SK-N-SH treated with all-trans-retinoic acid at 6 μM for 48 hours (cell line): ENCODE data around the gene ROCK1.

Experiments used
- ARNTL ChIP-seq: fragments of 450-650 bp; formaldehyde crosslinking; IDR thresholded peaks from 2 replicates; pipeline ENCODE4 v1.5.0; 2020; ENCODE audit warnings: low read depth, mild to moderate bottlenecking, moderate library complexity, borderline replicate concordance
- ISL1 ChIP-seq: fragments of 250-450 bp; sonication (Bioruptor Pico); IDR thresholded peaks from 2 replicates; pipeline ENCODE4 v2.1.2; 2022; ENCODE audit warnings: mild to moderate bottlenecking, moderate library complexity
- OSR1 ChIP-seq: fragments of 250-450 bp; sonication (Bioruptor Pico); IDR thresholded peaks from 2 replicates; pipeline ENCODE4 v1.8.0; 2022; ENCODE audit warnings: moderate library complexity, mild to moderate bottlenecking, inconsistent platforms
- RARB ChIP-seq: fragments of 250-450 bp; sonication (Bioruptor Pico); IDR thresholded peaks from 2 replicates; pipeline ENCODE4 v1.8.0; 2021; ENCODE audit warnings: mild to moderate bottlenecking, moderate library complexity
- ZC3H10 ChIP-seq: fragments of 250-450 bp; sonication (Bioruptor Pico); IDR thresholded peaks from 2 replicates; pipeline ENCODE4 v1.5.1; 2021; ENCODE audit warnings: mild to moderate bottlenecking, moderate library complexity
- ZFP3 ChIP-seq: fragments of 250-450 bp; sonication (Bioruptor Pico); IDR thresholded peaks from 2 replicates; pipeline ENCODE4 v1.5.0; 2020; ENCODE audit warnings: mild to moderate bottlenecking, moderate library complexity
- ZNF565 ChIP-seq: fragments of 450-650 bp; formaldehyde crosslinking; conservative IDR thresholded peaks from 2 replicates; pipeline ENCODE4 v1.5.0; 2020; ENCODE audit warnings: low read depth, mild to moderate bottlenecking, moderate library complexity
- ZNF70 ChIP-seq: fragments of 450-650 bp; formaldehyde crosslinking; IDR thresholded peaks from 2 replicates; pipeline ENCODE4 v1.5.0; 2020; ENCODE audit warnings: mild to moderate bottlenecking, moderate library complexity
- ZNF8 ChIP-seq: fragments of 450-650 bp; formaldehyde crosslinking; IDR thresholded peaks from 2 replicates; pipeline ENCODE4 v1.5.0; 2020; ENCODE audit warnings: mild to moderate bottlenecking, moderate library complexity

DNA sequence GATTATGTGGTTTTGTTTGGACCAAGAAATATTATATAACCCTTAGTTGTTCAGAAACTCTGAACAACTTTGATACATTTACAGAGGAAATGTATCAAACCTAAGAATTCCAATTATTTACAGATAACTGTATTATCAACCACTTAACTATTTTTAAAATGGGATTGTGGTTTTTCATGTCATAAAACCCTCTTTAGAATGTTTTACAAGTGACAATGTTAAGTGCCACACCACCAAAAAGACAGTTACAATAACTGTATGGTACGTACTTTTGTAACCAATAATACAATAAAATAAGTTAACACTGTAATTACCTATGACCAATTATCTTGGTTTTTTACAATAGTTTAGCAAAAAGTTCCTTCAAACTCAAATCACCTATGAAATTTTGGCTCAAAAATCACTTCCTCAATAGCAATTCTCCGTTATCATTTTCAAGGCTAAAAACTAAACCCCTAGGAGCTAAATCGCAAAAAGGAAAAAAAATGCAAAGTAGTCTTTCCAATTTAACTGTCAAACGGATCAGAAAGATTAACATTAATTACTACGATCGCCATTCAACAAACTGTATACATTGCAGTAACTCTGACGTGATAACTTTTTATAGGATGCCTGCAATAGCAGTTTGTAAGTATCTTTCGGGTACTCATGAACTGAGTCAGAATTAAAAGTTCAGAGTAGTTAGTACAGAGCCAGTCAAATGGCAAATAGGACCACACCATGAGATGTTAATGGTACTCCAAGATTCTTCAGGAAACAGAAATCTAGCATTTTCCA is 1.5 kb downstream of the ROCK1 start:
- TF ChIP-seq OSR1 (CRISPR knock-in tag) (no peak), ARNTL (no peak), ISL1 (CRISPR knock-in tag) (peak; percentile 87), ZC3H10 (CRISPR knock-in tag) (no peak), RARB (CRISPR knock-in tag) (no peak), ZNF565 (CRISPR knock-in tag) (no peak), ZFP3 (CRISPR knock-in tag) (no peak), ZNF8 (CRISPR knock-in tag) (no peak), ZNF70 (no peak)
